Peyer's patch (tissue), 4 donors: ENCODE results near the gene TTC23. TPM values are rescaled to one million over a fixed set of nuclear protein-coding genes. Genes with fewer than 3 reads are reported as not detected.
"Not testable (repeated sequence)": the region's sequence is repeated elsewhere in the genome, so short reads cannot be mapped to it uniquely, and the experiment has no call there.

Experiments used
- DNase-seq, 3 donors: peaks; one replicate each; pipeline ENCODE4 v3.0.0-alpha.2; 2017 to 2019
- H3K27ac ChIP-seq, 4 donors: fragments of 200-600 bp; sonication (generic); one replicate each; pipeline ENCODE4 v1.5.1; 2016 to 2019
- H3K27me3 ChIP-seq, 2 donors: fragments of 200-600 bp; sonication (generic); one replicate each; pipeline ENCODE4 v1.5.1; 2019
- H3K36me3 ChIP-seq, 3 donors: fragments of 200-600 bp; sonication (generic); one replicate each; pipeline ENCODE4 v1.5.1; 2016 to 2019
- H3K4me1 ChIP-seq, 4 donors: fragments of 200-600 bp; sonication (generic); one replicate each; pipeline ENCODE4 v1.5.1; 2016 to 2019
- H3K4me3 ChIP-seq, 4 donors: fragments of 200-600 bp; sonication (generic); 1 replicate in 3 of 4; 2 replicates in 1 of 4; pipeline ENCODE4 v1.5.1; 2016 to 2019; ENCODE audit warnings: mild to moderate bottlenecking in 1 of 4
- H3K9me3 ChIP-seq, 4 donors: fragments of 200-600 bp; sonication (generic); one replicate each; pipeline ENCODE4 v1.5.1; 2016 to 2019; ENCODE audit warnings: mild to moderate bottlenecking in 1 of 4
- CTCF ChIP-seq, 6 experiments: fragments of 450-650 bp in 4 of 6; fragments of 200-600 bp in 2 of 6; sonication (generic) in 1 of 6; IDR thresholded peaks; one replicate each; pipeline ENCODE4 v1.5.1; 2017 to 2019; ENCODE audit warnings: antibody characterized with exemption in 6 of 6, mild to moderate bottlenecking in 3 of 6, moderate library complexity in 1 of 6
- POLR2A ChIP-seq, 2 donors: fragments of 450-650 bp; IDR thresholded peaks; one replicate each; pipeline ENCODE4 v1.5.1; 2017; ENCODE audit warnings: antibody characterized with exemption in 2 of 2, mild to moderate bottlenecking in 2 of 2, moderate library complexity in 2 of 2
- total RNA-seq, 4 donors: library from RNA; depleted of rRNA; stranded (reverse); fragments of >200 nt; gene quantifications; one replicate each; pipeline ENCODE4 v1.1.0, GENCODE V29; 2016

TTC23 gene
- total RNA-seq, 4 donors from 2014 or later = 8.2 to 33.0 (median 22.9) TPM

- H3K27ac ChIP-seq = peak overlapping the region in 1 of 4 donors; percentile 45
- no peak overlapping the region for H3K4me3 ChIP-seq
- no peaks in the 10 kb centered on the region for H3K9me3 ChIP-seq
- peak in 1 of 3 donors; percentile 17 for DNase-seq
- TF ChIP-seq POLR2A (IDR thresholded peaks at IDR 0.05) (no peak), CTCF (IDR thresholded peaks at IDR 0.05) (no peak)
- H3K27me3 ChIP-seq = no peaks in the 10 kb centered on the region
- no peaks in the 10 kb centered on the region for H3K4me1 ChIP-seq
- no peaks in the 10 kb centered on the region for H3K36me3 ChIP-seq
Observed at GRCh38 chr15:99117563-99118257, 131.7 kb downstream of the TTC23 start.

GRCh38 chr15:99117111-99117510 lies 132.3 kb downstream of the TTC23 start:
- peak in 1 of 3 donors; percentile 33 for DNase-seq
- H3K27ac ChIP-seq = peak overlapping the region in 1 of 4 donors; percentile 45
- no peak for TF ChIP-seq CTCF (IDR thresholded peaks at IDR 0.05)
- no peak for TF ChIP-seq POLR2A (IDR thresholded peaks at IDR 0.05)
- H3K4me3 ChIP-seq = no peak overlapping the region
- no peaks in the 10 kb centered on the region for H3K27me3 ChIP-seq
- no peaks in the 10 kb centered on the region for H3K9me3 ChIP-seq
- H3K4me1 ChIP-seq = no peaks in the 10 kb centered on the region
- H3K36me3 ChIP-seq = no peaks in the 10 kb centered on the region

GRCh38 chr15:99115300-99116215 lies 133.8 kb downstream of the TTC23 start:
- peak overlapping the region in 1 of 4 donors; percentile 60 for H3K27ac ChIP-seq
- no peaks in the 10 kb centered on the region for H3K4me1 ChIP-seq
- H3K9me3 ChIP-seq = no peaks in the 10 kb centered on the region
- H3K4me3 ChIP-seq = no peak overlapping the region
- no peaks in the 10 kb centered on the region for H3K27me3 ChIP-seq
- TF ChIP-seq POLR2A (IDR thresholded peaks at IDR 0.05) = no peak
- TF ChIP-seq CTCF (IDR thresholded peaks at IDR 0.05) = no peak
- no peaks in the 10 kb centered on the region for H3K36me3 ChIP-seq
- DNase-seq = no peak

GRCh38 chr15:99114511-99115299 lies 134.7 kb downstream of the TTC23 start:
- Histone ChIP-seq H3K27ac (peak overlapping the region in 1 of 4 donors; percentile 60), H3K27me3 (no peaks in the 10 kb centered on the region), H3K4me1 (no peaks in the 10 kb centered on the region), H3K36me3 (no peaks in the 10 kb centered on the region), H3K9me3 (no peaks in the 10 kb centered on the region), H3K4me3 (no peak overlapping the region)
- TF ChIP-seq CTCF (IDR thresholded peaks at IDR 0.05) (no peak), POLR2A (IDR thresholded peaks at IDR 0.05) (no peak)
- no peak for DNase-seq

GRCh38 chr15:99113547-99114271 lies 135.7 kb downstream of the TTC23 start:
- H3K36me3 ChIP-seq = no peaks in the 10 kb centered on the region
- no peak for DNase-seq
- no peaks in the 10 kb centered on the region for H3K4me1 ChIP-seq
- no peak for TF ChIP-seq POLR2A (IDR thresholded peaks at IDR 0.05)
- no peak for TF ChIP-seq CTCF (IDR thresholded peaks at IDR 0.05)
- peak overlapping the region in 1 of 4 donors; percentile 60 for H3K27ac ChIP-seq
- no peak overlapping the region for H3K4me3 ChIP-seq
- no peaks in the 10 kb centered on the region for H3K9me3 ChIP-seq
- no peaks in the 10 kb centered on the region for H3K27me3 ChIP-seq

- H3K36me3 ChIP-seq, H3K27me3 ChIP-seq, DNase-seq, H3K4me3 ChIP-seq, H3K9me3 ChIP-seq, H3K4me1 ChIP-seq: not testable (repeated sequence)
- peak overlapping the region in 1 of 4 donors; percentile 26 for H3K27ac ChIP-seq
Observed at GRCh38 chr15:99111641-99112040, 137.7 kb downstream of the TTC23 start.
